Pericardium fibroblast (primary cell): Measurements from ENCODE around the gene CRISP2. TPM values are rescaled to one million over a fixed set of nuclear protein-coding genes. Genes with fewer than 3 reads are reported as not detected.

Experiments
- total RNA-seq: library from RNA; depleted of rRNA; stranded (reverse); fragments of >200 nt; gene quantifications from 2 replicates; pipeline ENCODE4 v1.2.3, GENCODE V29; 2015

The CRISP2 gene, protein sequence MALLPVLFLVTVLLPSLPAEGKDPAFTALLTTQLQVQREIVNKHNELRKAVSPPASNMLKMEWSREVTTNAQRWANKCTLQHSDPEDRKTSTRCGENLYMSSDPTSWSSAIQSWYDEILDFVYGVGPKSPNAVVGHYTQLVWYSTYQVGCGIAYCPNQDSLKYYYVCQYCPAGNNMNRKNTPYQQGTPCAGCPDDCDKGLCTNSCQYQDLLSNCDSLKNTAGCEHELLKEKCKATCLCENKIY
- total RNA-seq: not detected in 2 replicates

GRCh38 chr6:49713346-49713745, at the start of gene CRISP2:
CRISP2 (minus strand) TSS chr6:49713543; CDS start chr6:49709196, 4,347 bp downstream.

GRCh38 chr6:49744259-49744658, 30.9 kb upstream of the CRISP2 start, which contains the start of gene CRISP3:
CRISP3 (minus strand) TSS chr6:49744388; CDS start chr6:49744367, 21 bp downstream.

Other genes starting within 250 kb of the CRISP2 start
- not detected in 2 replicates for gene GLYATL3, start 213.6 kb downstream of the CRISP2 start, total RNA-seq
- gene C6orf141, start 162.9 kb downstream of the CRISP2 start, total RNA-seq: 1.0 and 1.3 TPM in 2 replicates
- not detected in 2 replicates for gene RHAG, start 76.7 kb downstream of the CRISP2 start, total RNA-seq
- not detected in 2 replicates for gene CRISP3, start 30.8 kb upstream of the CRISP2 start, total RNA-seq
- not detected in 2 replicates for gene PGK2, start 73.7 kb upstream of the CRISP2 start, total RNA-seq
- not detected in 2 replicates for gene CRISP1, start 153.0 kb upstream of the CRISP2 start, total RNA-seq